HG02763 (cell line): Measurements from ENCODE around the gene PGAM2.

Source experiments
- ATAC-seq: cut with Tn5 transposase; IDR thresholded peaks from one replicate; pipeline ENCODE4 v1.9.1; 2021; ENCODE audit warnings: mild to moderate bottlenecking, moderate library complexity; ENCODE audit not compliant: unreplicated experiment

Gene PGAM2

DNA sequence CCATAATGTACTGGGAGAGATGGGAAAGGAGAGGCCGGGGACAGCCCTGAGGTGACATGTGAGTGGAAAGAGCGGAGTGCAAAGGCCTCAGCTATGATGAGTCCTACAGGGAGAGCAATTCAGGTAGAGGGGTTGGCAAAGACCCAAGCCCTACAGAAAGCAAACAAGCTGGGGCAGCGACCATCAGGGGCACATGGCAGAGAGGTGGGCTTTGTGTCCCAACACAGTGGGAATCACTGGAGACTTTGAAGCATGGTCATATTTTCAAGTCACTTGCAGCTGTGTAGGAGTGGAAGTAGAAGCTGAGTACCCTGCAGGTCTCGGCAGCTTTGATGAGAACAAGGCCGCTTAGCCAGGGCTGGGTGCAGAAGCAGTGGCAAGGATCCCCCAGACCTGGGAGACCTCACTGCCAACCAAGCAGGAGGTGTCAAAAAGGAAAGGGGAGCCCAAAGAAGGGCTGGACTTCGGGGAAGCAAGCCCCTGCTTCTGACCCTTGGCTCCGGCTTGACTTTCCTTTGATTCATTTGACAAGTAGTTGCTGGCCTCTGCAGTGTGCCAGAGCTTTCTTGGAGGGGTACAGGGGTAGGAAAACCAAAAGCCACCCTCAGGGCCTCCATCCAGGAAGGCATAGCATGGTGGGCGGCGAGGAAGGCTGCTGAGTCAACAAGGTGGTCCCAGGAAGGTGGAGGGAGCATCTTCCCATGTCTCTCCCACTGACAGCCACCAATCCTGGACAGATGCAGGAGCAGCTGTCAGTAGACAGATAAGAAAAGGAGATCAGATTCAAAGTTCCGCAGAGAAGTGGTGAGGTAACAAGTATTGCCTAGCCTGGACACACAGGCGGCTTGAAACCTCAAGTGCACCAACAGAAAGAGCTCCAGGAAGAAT, 1.9 kb upstream of the PGAM2 start:
- ATAC-seq: no peak

DNA sequence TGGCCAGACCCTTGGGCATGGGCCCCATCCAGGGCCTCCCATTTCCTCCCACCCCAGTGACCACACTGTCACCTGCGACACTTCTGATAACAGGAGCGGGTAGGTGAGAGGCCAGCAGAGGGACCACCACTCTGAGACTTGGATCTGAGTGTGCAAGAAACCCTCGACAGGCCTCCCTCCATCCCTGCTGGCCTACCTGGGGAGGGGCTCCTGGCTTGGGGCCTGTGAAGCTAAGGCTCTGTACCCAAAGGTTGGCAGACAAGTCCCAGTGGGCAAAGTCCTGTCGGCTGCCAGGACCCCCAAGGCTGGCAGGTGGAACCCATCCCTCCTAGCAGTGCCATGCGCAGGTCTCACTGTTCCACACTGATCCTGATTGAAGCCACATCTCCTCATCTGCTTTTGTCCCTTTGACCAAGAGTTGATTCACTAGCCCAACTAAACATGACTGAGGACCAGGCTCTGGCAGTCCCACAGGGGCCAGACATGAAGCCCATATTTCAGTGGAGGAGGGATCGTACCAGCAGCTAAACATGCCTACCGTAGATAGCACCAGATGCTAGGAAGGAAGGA, 1.2 kb upstream of the PGAM2 start:
- no peak for ATAC-seq

DNA sequence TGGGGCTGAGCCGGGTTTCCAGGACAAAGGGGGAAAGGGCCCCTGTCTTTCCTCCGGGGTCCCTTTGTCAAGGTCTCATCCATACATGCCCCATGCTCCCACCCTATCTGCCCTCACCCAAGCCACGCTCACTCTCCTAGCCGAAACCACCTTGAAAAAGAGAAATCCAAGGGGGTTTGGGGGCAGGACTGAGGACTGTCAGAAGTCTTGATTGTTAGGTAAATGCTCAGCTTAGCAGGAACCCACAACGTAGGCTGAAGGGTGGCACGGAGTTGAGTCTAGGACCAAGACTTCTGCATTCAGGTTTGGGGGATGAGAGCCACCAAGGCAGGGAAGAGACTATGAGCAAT, 719 bp upstream of the PGAM2 start:
- no peak for ATAC-seq

DNA sequence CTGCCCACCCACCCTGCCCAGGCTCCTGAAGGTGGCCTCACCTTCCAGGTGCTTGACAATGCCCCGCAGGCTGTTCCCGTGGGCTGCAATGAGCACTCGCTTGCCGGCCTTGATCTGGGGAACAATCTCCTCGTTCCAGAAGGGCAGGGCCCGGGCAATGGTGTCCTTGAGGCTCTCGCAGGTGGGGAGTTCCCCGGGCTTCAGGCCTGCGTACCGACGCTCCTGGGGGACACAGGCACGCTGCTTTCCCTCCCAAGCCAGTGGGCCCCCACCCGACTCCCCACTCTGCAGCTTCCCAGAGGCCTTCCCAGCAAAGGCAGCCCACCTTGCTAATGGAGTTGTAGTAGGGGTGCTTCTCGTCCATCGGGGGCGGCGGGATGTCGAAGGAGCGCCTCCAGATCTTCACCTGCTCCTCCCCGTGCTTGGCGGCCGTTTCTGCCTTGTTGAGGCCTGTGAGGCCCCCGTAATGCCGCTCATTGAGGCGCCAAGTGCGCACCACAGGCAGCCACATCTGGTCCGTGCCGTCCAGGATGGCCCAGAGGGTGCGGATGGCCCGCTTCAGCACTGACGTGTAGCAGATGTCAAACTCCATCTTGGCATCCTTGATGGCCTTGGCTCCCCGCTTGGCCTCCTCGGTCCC, 456 bp downstream of the PGAM2 start:
- no peak for ATAC-seq

DNA sequence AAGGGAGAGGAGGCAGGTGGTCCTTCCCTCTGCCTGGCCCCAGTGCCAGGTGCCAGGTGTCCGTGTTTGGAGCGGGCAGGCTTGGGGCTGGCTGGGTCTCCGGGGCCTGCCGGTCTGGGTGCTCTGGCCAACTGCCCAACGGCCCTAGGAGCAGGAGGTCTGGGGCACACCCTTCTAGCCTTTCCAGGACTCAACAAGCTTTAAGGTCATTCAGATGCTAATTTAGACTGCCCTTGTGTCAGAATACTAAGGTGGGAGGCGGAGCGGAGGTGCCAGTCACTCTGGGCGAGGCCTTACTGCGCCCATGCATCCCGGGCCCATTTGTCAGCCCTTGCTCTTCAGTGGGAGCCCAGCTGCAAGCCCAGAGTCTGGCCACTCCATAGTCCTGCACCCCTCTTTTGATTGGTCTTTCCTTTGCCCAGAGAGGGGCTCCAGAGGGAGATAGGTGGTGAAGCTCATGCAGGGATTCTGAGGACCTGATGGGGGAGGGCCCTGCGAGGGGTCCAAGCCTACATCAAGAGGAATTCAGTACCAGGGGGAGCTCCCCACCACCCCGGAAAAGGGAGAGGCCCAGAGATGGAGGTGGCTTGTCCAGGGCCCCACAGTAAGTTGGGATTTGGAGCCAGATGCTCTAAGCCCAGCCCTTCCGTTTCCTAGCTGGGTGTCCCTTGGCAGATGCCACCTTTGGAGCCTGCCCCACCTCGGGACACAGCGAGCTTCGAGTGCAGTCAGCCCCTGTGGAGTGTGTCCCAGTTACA, 1.3 kb downstream of the PGAM2 start:
- ATAC-seq: no peak

DNA sequence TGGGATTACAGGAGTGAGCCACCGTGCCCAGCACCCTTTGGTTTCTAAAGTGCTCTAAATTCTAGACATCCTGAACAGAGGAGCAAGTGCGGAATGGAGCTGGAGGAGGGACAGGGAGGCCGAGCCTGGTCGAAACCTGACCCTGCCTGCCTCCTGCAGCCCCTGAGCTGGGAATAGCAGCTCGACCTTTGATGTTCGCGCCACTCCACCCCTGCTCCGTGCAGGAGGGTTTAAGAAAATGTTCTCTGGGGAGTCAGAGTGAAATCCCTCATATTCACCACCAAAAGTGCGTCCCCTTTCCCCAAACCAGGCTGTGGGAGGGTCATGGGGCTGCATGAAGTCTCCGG, 1.8 kb downstream of the PGAM2 start:
- ATAC-seq: no peak

DNA sequence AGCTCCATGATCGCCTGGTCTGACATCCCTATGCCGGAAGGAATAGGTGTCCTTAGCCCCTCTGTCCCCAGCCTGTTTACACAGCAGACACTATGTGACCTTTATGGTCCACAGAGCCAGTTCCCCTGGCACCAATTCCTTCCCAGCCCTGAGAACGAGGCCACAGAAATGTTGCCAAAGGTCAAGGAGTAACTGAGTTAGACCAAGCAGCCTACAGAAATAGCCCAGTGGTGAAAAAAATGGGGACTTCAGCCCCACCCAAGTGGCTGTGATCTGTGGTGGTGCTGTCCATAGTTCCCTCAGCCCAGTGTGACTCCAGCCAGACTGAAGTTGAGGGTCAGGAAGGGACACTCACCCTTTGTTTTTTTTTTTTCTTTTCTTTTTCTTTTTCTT, 2.5 kb downstream of the PGAM2 start:
- ATAC-seq: no peak

DNA sequence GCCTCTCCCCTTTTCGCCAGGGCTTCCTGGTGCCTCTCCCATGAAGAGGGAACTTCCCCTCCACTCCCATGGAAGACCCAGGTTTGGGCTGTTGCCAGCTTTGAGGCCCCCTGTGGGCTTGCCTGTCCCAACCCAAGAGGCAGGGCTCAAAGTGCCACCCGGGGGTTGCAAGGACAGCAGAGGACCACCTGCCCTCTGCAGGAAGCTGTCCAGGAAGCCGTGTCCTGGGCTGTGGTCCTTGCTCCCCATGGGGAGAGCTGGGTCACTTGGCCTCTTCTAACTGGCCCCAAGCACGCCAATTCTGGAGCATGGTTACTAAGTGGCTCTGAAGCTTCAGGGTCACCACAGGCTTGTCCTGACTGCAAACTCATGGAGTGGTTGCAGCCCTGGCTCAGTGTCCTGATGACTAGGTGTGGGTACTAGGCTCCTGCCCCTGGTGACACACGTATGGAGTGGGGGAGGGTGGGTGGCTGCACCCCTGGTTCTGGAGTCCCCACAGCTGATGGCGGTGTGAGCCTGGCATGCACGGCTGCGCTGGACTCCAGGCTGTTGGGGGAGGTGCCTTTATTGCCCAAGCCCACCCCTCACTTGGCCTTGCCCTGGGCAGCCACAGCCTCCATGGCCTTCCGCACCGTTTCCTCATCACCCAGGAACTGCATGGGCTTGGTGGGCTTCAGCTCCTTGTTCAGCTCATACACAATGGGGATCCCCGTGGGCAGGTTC, 3.0 kb downstream of the PGAM2 start:
- ATAC-seq: no peak

DNA sequence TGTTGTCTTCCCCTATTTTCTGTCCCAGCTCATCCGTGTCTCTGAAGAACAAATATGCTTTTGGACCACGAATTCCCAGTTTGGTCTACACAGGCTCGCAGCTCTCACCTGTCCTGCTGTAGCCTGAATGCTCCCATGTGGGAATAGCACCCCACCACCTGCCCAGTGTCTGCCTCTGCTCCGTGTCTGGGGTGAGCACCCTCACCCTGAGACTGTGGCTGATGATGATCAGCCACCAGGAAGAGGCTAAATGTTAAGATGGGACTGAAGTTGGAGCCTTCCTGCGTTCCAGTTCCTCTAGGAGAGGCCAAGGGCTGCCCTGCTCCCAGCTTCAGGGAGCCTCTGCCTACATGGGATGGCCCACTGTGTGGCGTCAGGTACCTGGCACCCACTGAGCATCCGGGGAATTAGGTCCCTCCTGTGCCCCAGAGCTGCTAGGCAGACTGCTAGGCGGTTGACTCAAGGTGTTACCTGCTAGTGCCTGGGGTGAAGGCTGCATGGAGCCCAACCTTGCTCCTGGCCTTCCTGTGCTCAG, 3.7 kb downstream of the PGAM2 start:
- no peak for ATAC-seq

DNA sequence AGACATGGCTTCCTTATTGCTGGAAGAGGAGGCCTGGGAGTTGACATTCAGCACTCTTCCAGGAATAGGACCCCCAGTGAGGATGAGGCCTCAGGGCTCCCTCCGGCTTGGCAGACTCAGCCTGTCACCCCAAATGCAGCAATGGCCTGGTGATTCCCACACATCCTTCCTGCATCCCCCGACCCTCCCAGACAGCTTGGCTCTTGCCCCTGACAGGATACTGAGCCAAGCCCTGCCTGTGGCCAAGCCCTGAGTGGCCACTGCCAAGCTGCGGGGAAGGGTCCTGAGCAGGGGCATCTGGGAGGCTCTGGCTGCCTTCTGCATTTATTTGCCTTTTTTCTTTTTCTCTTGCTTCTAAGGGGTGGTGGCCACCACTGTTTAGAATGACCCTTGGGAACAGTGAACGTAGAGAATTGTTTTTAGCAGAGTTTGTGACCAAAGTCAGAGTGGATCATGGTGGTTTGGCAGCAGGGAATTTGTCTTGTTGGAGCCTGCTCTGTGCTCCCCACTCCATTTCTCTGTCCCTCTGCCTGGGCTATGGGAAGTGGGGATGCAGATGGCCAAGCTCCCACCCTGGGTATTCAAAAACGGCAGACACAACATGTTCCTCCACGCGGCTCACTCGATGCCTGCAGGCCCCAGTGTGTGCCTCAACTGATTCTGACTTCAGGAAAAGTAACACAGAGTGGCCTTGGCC, 4.3 kb downstream of the PGAM2 start:
- ATAC-seq: no peak

DNA sequence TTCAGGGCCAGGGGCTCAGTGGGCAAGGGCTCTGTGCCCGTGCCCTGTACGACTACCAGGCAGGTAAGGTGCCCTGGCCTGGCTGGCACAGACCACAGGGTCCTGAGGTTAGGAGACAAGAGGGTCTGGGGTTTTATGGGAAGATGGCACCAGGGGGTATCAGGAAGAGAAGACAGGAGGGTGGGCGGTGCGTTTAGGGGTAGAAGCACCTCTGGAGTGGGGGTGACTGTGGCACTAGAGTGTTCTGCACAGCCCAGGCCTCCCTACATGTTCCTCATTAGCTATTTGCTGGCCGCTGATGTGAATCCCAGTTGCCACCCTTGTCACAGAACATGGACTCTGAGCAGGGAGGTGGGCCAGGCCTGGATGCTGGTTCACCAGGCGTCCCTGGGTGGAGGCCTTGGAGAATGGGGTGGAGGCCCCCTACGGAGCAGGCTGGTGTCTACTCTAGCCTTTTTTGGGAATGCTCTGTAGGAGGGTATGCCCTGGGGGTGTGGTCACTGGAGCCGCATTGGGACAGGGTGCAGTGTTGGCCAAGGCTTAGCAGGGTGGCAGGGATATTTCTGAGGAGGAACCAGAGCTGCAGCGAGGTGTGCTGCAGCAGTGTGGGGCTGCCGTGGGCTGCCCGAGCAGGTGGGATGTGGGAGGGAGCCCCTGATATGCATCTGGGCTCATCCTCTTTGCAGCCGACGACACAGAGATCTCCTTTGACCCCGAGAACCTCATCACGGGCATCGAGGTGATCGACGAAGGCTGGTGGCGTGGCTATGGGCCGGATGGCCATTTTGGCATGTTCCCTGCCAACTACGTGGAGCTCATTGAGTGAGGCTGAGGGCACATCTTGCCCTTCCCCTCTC, 5.0 kb downstream of the PGAM2 start:
- no peak for ATAC-seq

DNA sequence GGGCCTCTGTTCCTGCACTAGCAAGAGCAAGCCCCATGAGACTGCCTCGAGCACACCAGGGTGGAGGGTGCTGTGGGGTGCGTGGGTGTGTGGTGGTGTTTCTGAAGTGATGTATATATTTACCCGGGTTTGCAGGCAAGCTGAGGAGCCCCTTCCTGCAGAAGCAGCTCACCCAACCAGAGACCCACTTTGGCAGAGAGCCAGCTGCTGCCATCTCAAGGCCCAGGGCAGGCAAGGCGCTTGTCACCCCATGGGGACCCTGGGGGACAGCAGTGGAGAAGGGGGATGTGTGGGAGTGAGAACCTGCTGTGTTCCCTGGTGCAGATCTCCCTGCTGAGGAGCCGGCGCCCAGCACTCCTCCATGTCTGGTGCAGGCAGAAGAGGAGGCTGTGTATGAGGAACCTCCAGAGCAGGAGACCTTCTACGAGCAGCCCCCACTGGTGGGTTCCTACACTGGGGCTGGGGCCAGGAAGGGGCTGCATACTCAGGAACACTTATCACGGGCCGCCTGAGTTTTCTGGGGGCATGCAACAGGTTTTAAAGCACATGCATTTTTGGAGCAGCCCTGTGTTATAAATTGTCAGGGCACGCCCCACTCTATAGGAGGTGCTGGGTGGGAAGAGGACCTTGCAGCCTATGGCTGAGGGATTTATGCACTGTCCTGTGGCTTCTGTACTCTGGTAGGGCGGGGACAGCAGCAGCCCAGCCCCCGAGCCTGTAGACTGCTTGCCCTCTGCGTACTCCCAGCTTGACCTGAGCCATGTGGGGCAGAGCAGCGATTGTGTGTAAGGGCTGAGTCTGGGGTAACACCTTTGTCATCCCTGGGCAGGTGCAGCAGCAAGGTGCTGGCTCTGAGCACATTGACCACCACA, 5.9 kb downstream of the PGAM2 start:
- no peak for ATAC-seq

DNA sequence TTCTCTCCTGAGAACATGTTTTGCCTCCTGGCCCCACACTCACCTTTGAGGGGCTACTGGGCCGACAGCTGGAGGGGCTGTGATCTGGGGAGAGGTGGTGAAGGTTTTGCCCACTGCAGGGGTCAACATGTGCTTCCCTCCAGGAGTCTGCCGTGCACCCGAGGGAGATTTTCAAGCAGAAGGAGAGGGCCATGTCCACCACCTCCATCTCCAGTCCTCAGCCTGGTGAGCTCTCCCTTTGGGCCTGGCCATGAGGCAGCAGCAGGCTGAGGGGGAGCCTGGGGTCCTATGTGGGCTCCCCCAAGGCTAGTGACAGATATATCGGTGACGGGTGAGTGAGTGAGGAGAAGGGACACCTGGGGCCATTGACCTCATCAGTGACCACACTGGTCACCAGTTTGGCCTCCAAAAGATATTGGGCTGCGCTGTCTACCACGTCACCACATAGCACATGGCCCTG, 6.6 kb downstream of the PGAM2 start:
- no peak for ATAC-seq

DNA sequence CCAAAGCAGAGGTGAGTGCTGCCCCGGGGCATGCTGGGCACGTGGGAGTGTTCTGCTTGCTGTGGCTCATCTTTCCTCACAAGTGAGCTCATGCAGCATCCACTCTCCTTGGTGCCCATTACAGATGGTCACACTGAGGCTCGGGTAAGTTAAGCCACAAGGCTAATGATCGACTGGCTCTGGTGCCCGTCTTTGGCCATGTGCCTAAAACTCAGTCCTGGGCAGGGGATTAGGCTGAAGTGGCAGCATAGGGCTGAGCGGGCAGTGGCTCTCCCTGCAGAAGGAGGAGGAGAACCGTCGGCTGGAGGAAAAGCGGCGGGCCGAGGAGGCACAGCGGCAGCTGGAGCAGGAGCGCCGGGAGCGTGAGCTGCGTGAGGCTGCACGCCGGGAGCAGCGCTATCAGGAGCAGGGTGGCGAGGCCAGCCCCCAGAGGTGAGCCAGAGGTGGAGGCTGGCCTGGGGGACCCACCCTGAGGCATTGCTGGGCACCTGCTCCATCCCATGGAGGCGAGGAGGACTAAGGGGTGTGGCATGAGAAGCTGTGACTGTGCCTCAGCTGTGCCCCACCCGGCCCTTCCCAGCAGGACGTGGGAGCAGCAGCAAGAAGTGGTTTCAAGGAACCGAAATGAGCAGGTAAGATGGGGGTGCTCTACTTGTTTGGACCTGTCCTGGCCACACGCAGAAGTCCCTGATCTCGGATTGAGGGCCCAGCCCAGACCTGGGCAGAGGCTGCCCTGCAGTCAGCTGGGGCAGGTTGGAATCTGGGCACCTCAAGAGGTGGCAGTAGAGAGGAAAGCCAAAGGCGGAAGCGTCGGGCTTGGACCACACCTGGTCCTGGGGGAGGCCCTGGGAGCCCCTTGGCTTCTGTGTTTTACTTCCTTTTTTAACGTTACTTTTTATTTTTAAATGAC, 7.3 kb downstream of the PGAM2 start:
- no peak for ATAC-seq

DNA sequence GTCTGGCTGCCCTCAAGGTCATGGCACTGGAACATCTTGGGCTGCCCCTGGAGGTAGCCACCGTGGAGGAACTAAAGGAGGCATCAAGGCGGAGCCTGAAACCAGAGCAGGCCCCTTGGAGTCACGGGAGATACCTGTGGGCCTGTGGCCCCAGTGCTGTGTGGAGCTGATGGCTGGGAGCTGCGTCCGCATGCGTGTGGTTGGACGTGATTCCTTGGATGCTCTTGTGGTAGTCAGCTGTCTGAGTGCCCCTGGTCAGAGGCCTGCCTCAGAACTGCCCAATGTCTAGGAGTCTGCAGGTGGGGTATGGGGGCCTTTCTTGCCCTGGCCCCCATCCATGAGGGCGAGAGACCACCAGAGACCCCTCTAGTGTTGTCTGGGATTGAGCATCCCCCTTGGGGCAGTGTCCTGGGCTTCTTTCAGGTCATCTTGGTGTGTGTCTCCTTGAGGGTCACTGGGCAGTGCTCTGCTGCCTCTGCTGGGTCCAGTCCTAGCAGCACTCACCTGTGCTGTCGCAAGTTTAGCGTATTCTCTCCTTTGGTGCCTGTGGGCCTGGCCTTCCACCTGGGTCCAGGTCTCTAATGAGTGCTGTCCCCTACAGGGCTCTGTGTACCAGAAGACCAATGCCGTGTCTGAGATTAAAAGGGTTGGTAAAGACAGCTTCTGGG, 8.1 kb downstream of the PGAM2 start:
- ATAC-seq: no peak

DNA sequence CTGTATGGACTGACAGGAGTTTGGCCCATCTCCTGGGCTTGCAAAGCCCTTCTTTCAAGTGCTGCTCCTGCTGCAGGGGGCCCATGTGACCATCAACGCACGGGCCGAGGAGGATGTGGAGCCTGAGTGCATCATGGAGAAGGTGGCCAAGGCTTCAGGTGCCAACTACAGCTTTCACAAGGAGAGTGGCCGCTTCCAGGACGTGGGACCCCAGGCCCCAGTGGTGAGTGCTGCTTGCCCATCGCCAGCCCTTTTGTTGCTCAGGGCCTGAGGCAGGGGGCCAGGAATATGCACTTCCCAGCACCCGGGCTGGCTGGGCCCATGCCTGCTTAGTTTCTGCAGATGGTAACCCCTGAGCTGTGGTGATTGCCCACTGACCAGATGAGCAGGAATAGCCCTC, 8.7 kb downstream of the PGAM2 start:
- no peak for ATAC-seq
